H9 (cell line): ENCODE measurements around the gene TRERF1. TPM values are rescaled to one million over a fixed set of nuclear protein-coding genes. Genes with fewer than 3 reads are reported as not detected.

Source experiments
- DNase-seq: peaks from one replicate; pipeline ENCODE4 v3.0.0-alpha.2; 2017
- H2AFZ ChIP-seq: one replicate; pipeline ENCODE4 v1.6.1; 2013; ENCODE audit warnings: mild to moderate bottlenecking, low read length, control low read depth, moderate library complexity
- H2AK5ac ChIP-seq: 2 replicates; pipeline ENCODE4 v1.6.1; 2013; ENCODE audit warnings: low read length, control low read depth, mixed read lengths; ENCODE audit not compliant: insufficient read length
- H2BK120ac ChIP-seq: one replicate; pipeline ENCODE4 v1.6.1; 2013; ENCODE audit warnings: low read depth, mild to moderate bottlenecking, low read length, control low read depth, inconsistent platforms; ENCODE audit not compliant: poor library complexity, severe bottlenecking
- H2BK12ac ChIP-seq: 2 replicates; pipeline ENCODE4 v1.6.1; 2013; ENCODE audit warnings: low read length, control low read depth, mixed read lengths, low read depth; ENCODE audit not compliant: insufficient read length
- H2BK15ac ChIP-seq: 2 replicates; pipeline ENCODE4 v1.6.1; 2013; ENCODE audit warnings: low read depth, low read length, control low read depth
- H2BK20ac ChIP-seq: one replicate; pipeline ENCODE4 v1.6.1; 2013; ENCODE audit warnings: low read depth, mild to moderate bottlenecking, low read length, control low read depth, inconsistent platforms; ENCODE audit not compliant: poor library complexity, severe bottlenecking
- H2BK5ac ChIP-seq: 2 replicates; pipeline ENCODE4 v1.6.1; 2013; ENCODE audit warnings: low read length, control low read depth, mixed read lengths; ENCODE audit not compliant: insufficient read length
- H3K14ac ChIP-seq: 2 replicates; pipeline ENCODE4 v1.6.1; 2013; ENCODE audit warnings: low read length, control low read depth; ENCODE audit not compliant: insufficient read depth
- H3K18ac ChIP-seq: 2 replicates; pipeline ENCODE4 v1.6.1; 2013; ENCODE audit warnings: low read depth, mild to moderate bottlenecking, mixed read lengths, low read length, control low read depth; ENCODE audit not compliant: insufficient read length
- H3K23ac ChIP-seq: 2 replicates; pipeline ENCODE4 v1.6.1; 2013; ENCODE audit warnings: low read length, control low read depth, mixed read lengths, low read depth; ENCODE audit not compliant: insufficient read length
- H3K23me2 ChIP-seq: 2 replicates; pipeline ENCODE4 v1.6.1; 2013; ENCODE audit warnings: low read depth, mild to moderate bottlenecking, mixed read lengths, low read length, control low read depth; ENCODE audit not compliant: insufficient read length, poor library complexity, severe bottlenecking
- H3K27ac ChIP-seq: 2 replicates; pipeline ENCODE4 v1.5.1; 2013; ENCODE audit warnings: low read length, control low read depth, mixed read lengths, low read depth; ENCODE audit not compliant: insufficient read length
- H3K27me3 ChIP-seq: 2 replicates; pipeline ENCODE4 v1.6.1; 2013; ENCODE audit warnings: low read length, control low read depth, inconsistent platforms; ENCODE audit not compliant: insufficient read depth
- H3K4ac ChIP-seq: 2 replicates; pipeline ENCODE4 v1.6.1; 2013; ENCODE audit warnings: low read depth, mild to moderate bottlenecking, control low read depth, inconsistent platforms, low read length, moderate library complexity
- H3K4me1 ChIP-seq: 2 replicates; pipeline ENCODE4 v1.6.1; 2013; ENCODE audit warnings: low read length, control low read depth, inconsistent platforms; ENCODE audit not compliant: insufficient read depth
- H3K4me2 ChIP-seq: 2 replicates; pipeline ENCODE4 v1.6.1; 2013; ENCODE audit warnings: low read length, control low read depth, mixed read lengths; ENCODE audit not compliant: insufficient read length, insufficient read depth
- H3K56ac ChIP-seq: 2 replicates; pipeline ENCODE4 v1.6.1; 2013; ENCODE audit warnings: low read depth, mild to moderate bottlenecking, mixed read lengths, low read length, control low read depth; ENCODE audit not compliant: insufficient read length
- H3K79me1 ChIP-seq: 2 replicates; pipeline ENCODE4 v1.6.1; 2013; ENCODE audit warnings: low read depth, mild to moderate bottlenecking, moderate library complexity, low read length, control low read depth, inconsistent platforms; ENCODE audit not compliant: insufficient read depth, poor library complexity, severe bottlenecking
- H3K79me2 ChIP-seq: 2 replicates; pipeline ENCODE4 v1.6.1; 2013; ENCODE audit warnings: low read length, control low read depth, inconsistent platforms; ENCODE audit not compliant: insufficient read depth
- H3K9ac ChIP-seq: 2 replicates; pipeline ENCODE4 v1.6.1; 2013; ENCODE audit warnings: low read length, control low read depth, mixed read lengths; ENCODE audit not compliant: insufficient read length; ENCODE audit errors: extremely low read depth
- H3K9me3 ChIP-seq: one replicate; pipeline ENCODE4 v1.6.1; 2013; ENCODE audit warnings: low read depth, low read length, inconsistent platforms; ENCODE audit not compliant: control insufficient read depth
- H3T11ph ChIP-seq: one replicate; pipeline ENCODE4 v1.6.1; 2013; ENCODE audit warnings: mild to moderate bottlenecking, low read length, control low read depth, inconsistent platforms
- H4K20me1 ChIP-seq: one replicate; pipeline ENCODE4 v1.6.1; 2013; ENCODE audit not compliant: control insufficient read depth, insufficient read length, insufficient read depth
- H4K5ac ChIP-seq: 2 replicates; pipeline ENCODE4 v1.6.1; 2013; ENCODE audit warnings: low read depth, mild to moderate bottlenecking, mixed read lengths, low read length, control low read depth; ENCODE audit not compliant: insufficient read length
- H4K8ac ChIP-seq: replicated peaks from 2 replicates; pipeline ENCODE4 v1.6.1; 2013; ENCODE audit warnings: low read length, control low read depth, mixed read lengths, low read depth; ENCODE audit not compliant: insufficient read length
- H4K91ac ChIP-seq: 2 replicates; pipeline ENCODE4 v1.6.1; 2013; ENCODE audit warnings: low read depth, mild to moderate bottlenecking, moderate library complexity, mixed read lengths, low read length, control low read depth; ENCODE audit not compliant: insufficient read length
- H3K27ac Mint-ChIP-seq, 3 experiments: 2 replicates in 2 of 3; 3 replicates in 1 of 3; pipeline ENCODE4 v1.8.0; 2020 to 2021; ENCODE audit warnings: mixed read lengths in 3 of 3, mild to moderate bottlenecking in 1 of 3, moderate library complexity in 1 of 3
- H3K27me3 Mint-ChIP-seq: 2 replicates; pipeline ENCODE4 v1.8.0; 2021; ENCODE audit warnings: low read depth, mild to moderate bottlenecking, moderate library complexity, mixed read lengths
- H3K36me3 Mint-ChIP-seq, 3 experiments: 2 replicates in 2 of 3; 3 replicates in 1 of 3; pipeline ENCODE4 v1.8.0; 2020 to 2021; ENCODE audit warnings: low read depth in 3 of 3, mixed read lengths in 3 of 3; ENCODE audit not compliant: insufficient read depth in 1 of 3
- H3K4me1 Mint-ChIP-seq, 2 experiments: 2 replicates each; pipeline ENCODE4 v1.8.0; 2020; ENCODE audit warnings: mixed read lengths in 2 of 2
- H3K4me3 Mint-ChIP-seq, 2 experiments: 2 replicates in 1 of 2; 3 replicates in 1 of 2; pipeline ENCODE4 v1.8.0; 2020 to 2021; ENCODE audit warnings: mild to moderate bottlenecking in 2 of 2, mixed read lengths in 2 of 2, moderate library complexity in 1 of 2
- H3K9me3 Mint-ChIP-seq, 2 experiments: 2 replicates in 1 of 2; 3 replicates in 1 of 2; pipeline ENCODE4 v1.8.0; 2020; ENCODE audit warnings: mild to moderate bottlenecking in 2 of 2, mixed read lengths in 2 of 2, moderate library complexity in 1 of 2
- CTCF ChIP-seq: fragments of 200-600 bp; sonication (generic); conservative IDR thresholded peaks from 3 replicates; pipeline ENCODE4 v1.8.0; 2021; ENCODE audit warnings: antibody characterized with exemption, mild to moderate bottlenecking
- WGBS: extraction: QIAGEN DNeasy Blood & Tissue Kit; methylation state at CpG from one replicate; pipeline ENCODE4 v1.1.7; 2013; ENCODE audit warnings: missing lambda C conversion rate, low lambda C conversion rate, mixed read lengths; ENCODE audit not compliant: insufficient read length; ENCODE audit errors: extremely low coverage; 5-methylcytosine and 5-hydroxymethylcytosine counted together
- total RNA-seq: library from RNA; stranded (reverse); gene quantifications from 2 replicates; pipeline ENCODE4 v1.2.1, GENCODE V29; 2021

Gene TRERF1
- total RNA-seq, 1 experiment from 2014 or later: 19.7 TPM

GRCh38 chr6:42175860-42176259 is 275.9 kb downstream of the TRERF1 start:
- H3K23ac ChIP-seq: no peak overlapping the region
- TF ChIP-seq CTCF: peak; percentile 67
- no peak overlapping the region for H3K27ac ChIP-seq
- H3K18ac ChIP-seq: no peak overlapping the region
- H3K79me2 ChIP-seq: no peaks in the 10 kb centered on the region
- Mint-ChIP-seq H3K27ac (peak overlapping the region in 2 of 3 experiments; percentile 89 to 96; a peak in 5 of 7 replicates), H3K27me3 (no peaks in the 10 kb centered on the region; the same call in 1 of the 2 replicates), H3K4me3 (no peak overlapping the region; a peak in 1 of 5 replicates), H3K9me3 (no peaks in the 10 kb centered on the region; a peak in 1 of 5 replicates), H3K4me1 (peaks cover 48 to 59% of the 10 kb centered on the region in 2 experiments), H3K36me3 (peaks cover 3 to 7% (median 4%) of the 10 kb centered on the region in 3 experiments; a peak in 5 of 7 replicates)
- H3K4me1 ChIP-seq: no peaks in the 10 kb centered on the region; the same call in 1 of the 2 replicates
- H3K9ac ChIP-seq: no peak overlapping the region
- no peak overlapping the region for H2BK120ac ChIP-seq
- no peak overlapping the region for H2BK12ac ChIP-seq
- 100% methylated on average over 2 of the region's 5 CpGs for WGBS
- no peak overlapping the region for H2BK15ac ChIP-seq
- H4K5ac ChIP-seq: no peak overlapping the region
- no peak overlapping the region for H2BK5ac ChIP-seq
- H3K79me1 ChIP-seq: no peaks in the 10 kb centered on the region
- H3K56ac ChIP-seq: no peak overlapping the region
- H4K91ac ChIP-seq: no peak overlapping the region
- no peak overlapping the region for H2AK5ac ChIP-seq
- peaks cover 13% of the 10 kb centered on the region for H3K23me2 ChIP-seq
- no peaks in the 10 kb centered on the region for H3K27me3 ChIP-seq
- H3K4me2 ChIP-seq: no peak overlapping the region
- H3K4ac ChIP-seq: no peak overlapping the region
- H2BK20ac ChIP-seq: no peak overlapping the region
- peak; percentile 46 for DNase-seq
- no peak overlapping the region for H2AFZ ChIP-seq
- no peak overlapping the region for H3K14ac ChIP-seq
- no peaks in the 10 kb centered on the region for H3K9me3 ChIP-seq
- H4K20me1 ChIP-seq: no peaks in the 10 kb centered on the region
- no peak overlapping the region for H4K8ac ChIP-seq
- no peak overlapping the region for H3T11ph ChIP-seq

Other genes with a start within 250 kb of the TRERF1 start
- gene MRPS10, start 234.1 kb downstream of the TRERF1 start, total RNA-seq: 33.9 and 36.3 TPM in 2 replicates
- 16.1 and 18.7 TPM in 2 replicates for gene UBR2, start 112.1 kb upstream of the TRERF1 start, total RNA-seq